GM19238 (cell line): Measurements from ENCODE around the gene HRH1.
"Not testable (repeated sequence)": the region's sequence is repeated elsewhere in the genome, so short reads cannot be mapped to it uniquely, and the experiment has no call there.

Experiments used
- DNase-seq: peaks from one replicate; pipeline ENCODE4 v3.0.0; 2011; ENCODE audit warnings: low spot score; ENCODE audit not compliant: insufficient read length

Gene HRH1

GRCh38 chr3:11201251-11202019 lies 47.1 kb downstream of the HRH1 start:
- no peak for DNase-seq

- no peak for DNase-seq
Measured at GRCh38 chr3:11203961-11204360, 49.7 kb downstream of the HRH1 start.

GRCh38 chr3:11204697-11205348 lies 50.5 kb downstream of the HRH1 start:
- DNase-seq = no peak

- not testable (repeated sequence) for DNase-seq
Measured at GRCh38 chr3:11205881-11206280, 51.6 kb downstream of the HRH1 start.

- DNase-seq = no peak
Measured at GRCh38 chr3:11206316-11206715, 52.0 kb downstream of the HRH1 start.

GRCh38 chr3:11206953-11207352 lies 52.7 kb downstream of the HRH1 start:
- no peak for DNase-seq

- DNase-seq = no peak
Measured at GRCh38 chr3:11211531-11212298, 57.4 kb downstream of the HRH1 start.

- DNase-seq = no peak
Measured at GRCh38 chr3:11212299-11212608, 58.0 kb downstream of the HRH1 start.

- DNase-seq = no peak
Measured at GRCh38 chr3:11212784-11213183, 58.5 kb downstream of the HRH1 start.

- no peak for DNase-seq
Measured at GRCh38 chr3:11213810-11214450, 59.6 kb downstream of the HRH1 start.

- no peak for DNase-seq
Measured at GRCh38 chr3:11214451-11214978, 60.2 kb downstream of the HRH1 start.

- DNase-seq = not testable (repeated sequence)
Measured at GRCh38 chr3:11217370-11217769, 63.1 kb downstream of the HRH1 start.

- DNase-seq = no peak
Measured at GRCh38 chr3:11220230-11220629, 65.9 kb downstream of the HRH1 start.

- DNase-seq = no peak
Measured at GRCh38 chr3:11221818-11222415, 67.6 kb downstream of the HRH1 start.

GRCh38 chr3:11224010-11224409 lies 69.7 kb downstream of the HRH1 start:
- DNase-seq = no peak

GRCh38 chr3:11224870-11225229 lies 70.6 kb downstream of the HRH1 start:
- no peak for DNase-seq

GRCh38 chr3:11226042-11226370 lies 71.7 kb downstream of the HRH1 start:
- no peak for DNase-seq

GRCh38 chr3:11228041-11228440 lies 73.7 kb downstream of the HRH1 start:
- no peak for DNase-seq

- no peak for DNase-seq
Measured at GRCh38 chr3:11230125-11230524, 75.8 kb downstream of the HRH1 start.

- no peak for DNase-seq
Measured at GRCh38 chr3:11230832-11231231, 76.5 kb downstream of the HRH1 start.

GRCh38 chr3:11235385-11235784 lies 81.1 kb downstream of the HRH1 start:
- no peak for DNase-seq
